HUES6 (cell line): ENCODE data around the gene NSRP1.
"Not testable (repeated sequence)": the region's sequence is repeated elsewhere in the genome, so short reads cannot be mapped to it uniquely, and the experiment has no call there.

Experiments used
- H3K27ac ChIP-seq: 2 replicates; pipeline ENCODE4 v1.7.0; 2013; ENCODE audit warnings: low read depth, mild to moderate bottlenecking, low read length, inconsistent platforms
- H3K27me3 ChIP-seq: 2 replicates; pipeline ENCODE4 v1.6.1; 2013; ENCODE audit warnings: low read length; ENCODE audit not compliant: control insufficient read depth, insufficient read depth
- H3K36me3 ChIP-seq: 2 replicates; pipeline ENCODE4 v1.6.1; 2013; ENCODE audit warnings: low read length; ENCODE audit not compliant: control insufficient read depth, insufficient read depth
- H3K4me1 ChIP-seq: 2 replicates; pipeline ENCODE4 v1.6.1; 2013; ENCODE audit warnings: low read length; ENCODE audit not compliant: control insufficient read depth, insufficient read depth
- H3K4me3 ChIP-seq: 2 replicates; pipeline ENCODE4 v1.5.1; 2013; ENCODE audit warnings: low read depth, low read length
- H3K9ac ChIP-seq: one replicate; pipeline ENCODE4 v1.6.1; 2013; ENCODE audit warnings: mild to moderate bottlenecking, low read length
- H3K9me3 ChIP-seq: 2 replicates; pipeline ENCODE4 v1.6.1; 2013; ENCODE audit warnings: low read depth, low read length; ENCODE audit not compliant: control insufficient read depth, insufficient read depth

Gene NSRP1

DNA sequence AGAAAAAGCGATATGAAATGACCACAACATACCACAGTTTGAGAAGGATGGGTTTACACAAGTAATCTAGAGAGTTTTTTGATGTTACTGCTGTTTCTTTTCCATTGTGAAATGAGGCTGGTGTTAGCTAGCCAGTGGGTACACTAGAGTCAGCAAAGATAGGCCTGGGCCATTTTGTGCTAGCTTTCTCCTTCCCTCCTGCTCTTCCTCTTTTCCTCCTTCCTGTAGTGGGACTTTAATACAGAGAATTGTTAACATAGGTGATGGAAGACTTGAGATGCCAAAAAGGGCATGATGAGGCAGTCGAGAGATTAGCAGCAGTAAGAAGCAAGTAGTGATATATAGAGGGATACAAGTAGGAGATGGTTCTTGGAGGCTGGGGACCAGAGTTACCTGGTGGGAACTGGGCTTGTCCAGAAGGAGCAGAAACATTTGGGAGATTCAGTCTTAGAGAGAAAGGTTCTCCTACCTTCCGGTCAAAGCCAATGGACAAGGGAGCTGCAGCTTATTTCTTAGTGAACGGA lies 7.7 kb downstream of the NSRP1 start:
- Histone ChIP-seq H3K4me1 (no peaks in the 10 kb centered on the region), H3K27me3 (no peaks in the 10 kb centered on the region), H3K9ac (no peak overlapping the region), H3K27ac (no peak overlapping the region), H3K4me3 (no peak overlapping the region), H3K36me3 (peaks cover 39% of the 10 kb centered on the region), H3K9me3 (no peaks in the 10 kb centered on the region)

DNA sequence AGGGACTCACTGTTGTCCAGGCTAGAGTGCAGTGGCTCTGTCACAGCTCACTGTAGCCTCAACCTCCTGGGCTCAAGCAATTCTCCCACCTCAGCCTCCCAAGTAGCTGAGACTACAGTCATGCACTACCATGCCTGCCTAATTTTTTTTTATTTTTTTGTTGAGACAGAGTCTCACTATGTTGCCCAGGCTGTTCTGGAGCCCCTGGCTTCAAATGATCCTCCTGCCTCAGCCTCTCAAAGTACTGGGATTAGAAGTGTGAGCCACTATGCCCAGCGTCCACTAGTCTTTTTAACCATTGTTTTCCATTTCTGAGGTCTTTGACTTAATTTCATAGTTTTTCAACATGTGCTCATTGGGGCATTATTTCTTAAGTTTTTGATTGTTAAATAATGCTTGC lies 13.5 kb downstream of the NSRP1 start:
- Histone ChIP-seq H3K4me1 (peaks cover 12% of the 10 kb centered on the region; the same call in 1 of the 2 replicates), H3K27me3 (no peaks in the 10 kb centered on the region), H3K9ac (no peak overlapping the region), H3K27ac (no peak overlapping the region), H3K9me3 (no peaks in the 10 kb centered on the region), H3K36me3 (peaks cover 61% of the 10 kb centered on the region), H3K4me3 (no peak overlapping the region)

DNA sequence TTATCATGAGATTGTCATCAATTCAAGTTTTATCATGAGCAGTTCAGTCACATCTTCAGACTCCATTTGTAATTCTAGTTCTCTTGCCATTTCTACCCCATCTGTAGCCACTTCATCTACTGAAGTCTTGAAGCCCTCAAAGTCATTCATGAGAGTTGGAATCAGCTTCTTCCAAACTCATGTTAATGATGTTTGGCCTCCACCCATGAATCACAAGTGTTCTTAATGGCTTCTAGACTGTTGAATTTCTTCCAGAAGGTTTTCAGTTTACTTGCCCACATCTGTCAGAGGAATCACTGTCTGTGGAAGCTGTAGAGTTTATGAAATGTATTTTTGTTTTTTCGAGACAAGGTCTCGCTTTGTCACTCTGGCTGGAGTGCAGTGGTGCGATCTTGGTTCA lies 16.0 kb downstream of the NSRP1 start:
- Histone ChIP-seq H3K4me1 (peaks cover 12% of the 10 kb centered on the region; the same call in 1 of the 2 replicates), H3K9me3 (no peaks in the 10 kb centered on the region), H3K9ac (no peak overlapping the region), H3K36me3 (peaks cover 57% of the 10 kb centered on the region), H3K27ac (no peak overlapping the region), H3K27me3 (no peaks in the 10 kb centered on the region), H3K4me3 (no peak overlapping the region)

DNA sequence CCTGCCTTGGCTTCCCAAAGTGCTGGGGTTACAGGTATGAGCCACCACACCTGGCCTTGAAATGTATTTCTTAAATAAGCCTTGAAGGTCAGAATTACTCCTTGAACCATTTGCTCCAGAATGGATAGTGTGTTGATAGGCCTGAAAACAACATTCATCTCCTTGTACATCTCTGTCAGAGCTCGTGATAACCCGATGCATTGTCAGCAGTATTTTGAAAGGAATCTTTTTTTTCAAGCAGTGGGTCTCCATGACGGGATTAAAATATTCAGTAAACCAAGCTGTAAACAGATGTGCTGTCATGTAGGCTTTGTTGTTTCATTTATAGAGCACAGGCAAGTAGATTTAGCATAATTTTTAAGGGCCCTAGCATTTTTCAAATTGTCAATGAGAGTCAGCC lies 16.6 kb downstream of the NSRP1 start:
- Histone ChIP-seq H3K36me3 (peaks cover 59% of the 10 kb centered on the region), H3K4me1 (peaks cover 12% of the 10 kb centered on the region; the same call in 1 of the 2 replicates), H3K27me3 (no peaks in the 10 kb centered on the region), H3K27ac (no peak overlapping the region), H3K9ac (no peak overlapping the region), H3K9me3 (no peaks in the 10 kb centered on the region), H3K4me3 (no peak overlapping the region)

DNA sequence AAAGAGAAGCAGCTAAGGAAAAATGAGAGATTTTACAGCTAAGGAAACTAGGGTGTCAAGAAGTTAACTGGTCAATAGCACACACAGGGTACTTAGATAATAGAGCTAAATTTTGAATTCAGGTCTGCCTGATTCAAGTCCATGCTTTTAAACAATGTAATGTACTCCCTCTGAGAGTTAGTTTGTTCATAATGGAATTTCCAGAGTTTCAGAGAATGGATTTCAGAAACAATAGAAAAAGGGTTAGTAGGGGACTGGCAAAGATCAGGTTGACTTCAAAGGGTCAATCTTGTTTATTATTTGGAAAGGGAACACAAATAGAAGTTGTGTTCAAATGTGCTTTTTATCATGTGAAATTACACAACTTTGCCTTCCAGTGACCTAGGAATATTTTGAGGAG lies 17.9 kb downstream of the NSRP1 start:
- peaks cover 54% of the 10 kb centered on the region for H3K36me3 ChIP-seq
- H3K27me3 ChIP-seq: no peaks in the 10 kb centered on the region
- H3K4me3 ChIP-seq: no peak overlapping the region
- no peak overlapping the region for H3K9ac ChIP-seq
- no peaks in the 10 kb centered on the region for H3K9me3 ChIP-seq
- no peak overlapping the region for H3K27ac ChIP-seq
- H3K4me1 ChIP-seq: peaks cover 12% of the 10 kb centered on the region; the same call in 1 of the 2 replicates

DNA sequence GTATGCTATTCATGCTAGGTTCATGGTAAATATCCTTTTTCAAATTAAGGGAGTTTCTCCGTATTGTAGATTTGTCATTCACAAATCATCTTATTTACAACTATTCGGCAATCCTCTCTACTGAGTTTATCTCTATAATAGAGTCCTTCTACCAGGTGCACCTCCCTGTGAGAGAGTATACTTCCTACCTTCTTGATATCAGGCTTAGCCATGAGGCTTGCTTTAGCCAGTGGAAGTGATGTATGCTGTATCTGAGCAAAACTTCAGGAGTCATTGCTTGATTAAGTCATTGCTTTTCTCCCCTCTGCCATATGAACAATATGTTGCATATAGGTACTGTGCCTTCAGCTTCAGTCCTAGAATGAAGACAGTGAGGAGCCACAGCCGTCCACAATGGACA lies 20.5 kb downstream of the NSRP1 start:
- Histone ChIP-seq H3K4me3 (no peak overlapping the region), H3K27ac (no peak overlapping the region), H3K4me1 (no peaks in the 10 kb centered on the region; the same call in 1 of the 2 replicates), H3K36me3 (peaks cover 44% of the 10 kb centered on the region), H3K9ac (no peak overlapping the region), H3K27me3 (no peaks in the 10 kb centered on the region), H3K9me3 (no peaks in the 10 kb centered on the region)

DNA sequence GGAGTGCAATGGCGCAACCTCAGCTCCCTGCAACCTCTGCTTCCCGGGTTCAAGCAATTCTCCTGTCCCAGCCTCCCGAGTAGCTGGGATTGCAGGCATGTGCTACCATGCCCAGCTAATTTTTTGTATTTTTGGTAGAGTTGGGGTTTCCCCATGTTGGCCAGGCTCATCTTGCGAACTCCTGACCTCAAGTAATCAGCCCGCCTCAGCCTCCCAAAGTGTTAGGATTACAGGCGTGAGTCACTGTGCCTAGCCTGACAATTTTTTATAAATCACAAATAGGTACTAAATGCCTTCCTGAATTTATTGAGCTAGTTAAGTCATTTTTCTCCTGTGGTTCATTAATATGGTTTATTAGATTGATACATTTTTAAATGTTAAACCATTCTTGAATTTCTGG lies 31.2 kb downstream of the NSRP1 start:
- not testable (repeated sequence) for H3K4me3 ChIP-seq, H3K4me1 ChIP-seq, H3K27me3 ChIP-seq, H3K36me3 ChIP-seq, H3K9me3 ChIP-seq, H3K27ac ChIP-seq, H3K9ac ChIP-seq

DNA sequence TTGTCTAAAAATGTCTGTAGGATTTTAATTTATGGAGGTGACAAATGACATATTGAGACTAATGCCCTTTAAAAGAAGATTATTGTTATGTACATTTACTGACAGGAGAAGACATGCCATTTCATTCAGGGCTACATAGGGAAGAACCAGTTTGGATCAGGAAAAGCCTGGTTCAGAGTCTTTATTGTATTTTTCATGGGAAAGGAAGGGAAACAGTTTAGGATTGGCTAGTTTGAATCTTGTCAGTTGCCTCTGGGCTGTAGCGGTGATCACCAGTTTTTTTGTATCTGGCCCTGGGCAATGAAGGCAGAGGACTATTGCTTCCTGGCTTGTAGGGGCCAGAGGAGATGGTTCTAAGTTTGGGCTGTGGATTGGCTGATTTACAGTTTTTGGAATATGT lies 31.8 kb downstream of the NSRP1 start:
- H3K4me1 ChIP-seq: no peaks in the 10 kb centered on the region
- H3K4me3 ChIP-seq: no peak overlapping the region
- H3K36me3 ChIP-seq: peaks cover 5% of the 10 kb centered on the region; the same call in 1 of the 2 replicates
- H3K9ac ChIP-seq: no peak overlapping the region
- H3K9me3 ChIP-seq: no peaks in the 10 kb centered on the region
- H3K27me3 ChIP-seq: no peaks in the 10 kb centered on the region
- H3K27ac ChIP-seq: no peak overlapping the region

DNA sequence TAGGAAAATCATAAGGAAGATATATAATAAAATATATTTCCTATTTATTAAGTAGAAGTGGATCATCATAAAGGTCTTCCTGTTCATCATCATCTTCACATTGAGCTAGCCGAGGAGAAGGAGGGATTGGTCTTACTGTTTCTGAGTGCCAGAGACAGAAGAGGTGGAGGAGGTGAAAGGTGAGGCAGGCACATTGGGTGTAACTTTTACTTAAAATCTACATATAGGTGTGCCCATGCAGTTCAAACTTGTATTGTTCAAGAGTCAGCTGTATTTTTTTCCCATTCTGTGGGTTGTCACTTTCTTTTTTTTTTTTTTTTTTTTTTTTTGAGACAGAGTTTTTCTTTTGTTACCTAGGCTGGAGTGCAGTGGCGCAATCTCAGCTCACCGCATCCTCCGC lies 34.9 kb downstream of the NSRP1 start:
- H3K36me3 ChIP-seq: peaks cover 5% of the 10 kb centered on the region; the same call in 1 of the 2 replicates
- no peaks in the 10 kb centered on the region for H3K9me3 ChIP-seq
- no peak overlapping the region for H3K4me3 ChIP-seq
- H3K27ac ChIP-seq: no peak overlapping the region
- H3K4me1 ChIP-seq: no peaks in the 10 kb centered on the region
- no peaks in the 10 kb centered on the region for H3K27me3 ChIP-seq
- H3K9ac ChIP-seq: no peak overlapping the region

DNA sequence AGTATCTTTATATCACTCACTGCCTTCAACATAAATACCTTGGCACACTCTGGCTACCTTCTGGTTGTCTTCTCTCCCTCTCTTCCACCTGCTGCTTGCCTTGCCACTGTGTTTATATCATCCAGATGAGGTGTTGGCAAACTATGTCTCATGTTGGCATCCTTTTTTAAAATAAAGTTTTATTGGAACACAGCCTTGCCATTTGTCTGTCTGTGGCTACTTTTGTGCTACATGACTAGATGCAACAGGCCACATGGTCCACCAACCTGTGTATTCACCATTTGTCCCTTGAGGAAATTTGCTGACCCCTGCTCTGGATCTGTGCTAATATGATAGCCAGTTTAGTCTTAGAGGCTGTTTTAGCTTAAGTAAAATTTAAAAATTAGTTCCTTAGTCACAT lies 36.8 kb downstream of the NSRP1 start:
- Histone ChIP-seq H3K4me3 (no peak overlapping the region), H3K9me3 (no peaks in the 10 kb centered on the region), H3K36me3 (peaks cover 11% of the 10 kb centered on the region; the same call in 1 of the 2 replicates)

DNA sequence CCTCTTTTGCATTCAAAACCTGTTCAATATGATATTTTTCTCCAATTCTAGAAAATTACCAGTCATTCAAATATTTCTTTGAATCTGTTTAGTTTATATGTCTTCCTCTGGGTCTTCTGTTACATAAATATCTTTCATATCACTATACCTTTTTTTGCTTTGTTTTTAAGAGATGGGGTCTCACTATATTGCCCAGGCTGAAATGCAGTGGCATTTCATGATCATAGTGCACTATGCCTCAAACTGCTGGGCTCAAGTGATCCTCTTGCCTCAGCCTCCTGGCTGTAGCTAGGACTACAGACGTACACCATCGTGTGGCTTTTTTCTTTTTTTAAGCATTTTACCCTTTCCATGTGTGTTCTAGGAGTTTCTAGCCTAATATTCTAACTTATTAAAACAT lies 38.8 kb downstream of the NSRP1 start:
- Histone ChIP-seq H3K9me3 (no peaks in the 10 kb centered on the region), H3K36me3 (peaks cover 10% of the 10 kb centered on the region; the same call in 1 of the 2 replicates), H3K27ac (no peak overlapping the region), H3K4me1 (no peaks in the 10 kb centered on the region), H3K9ac (no peak overlapping the region), H3K4me3 (no peak overlapping the region), H3K27me3 (no peaks in the 10 kb centered on the region)

More for the DNA sequence above, 36.8 kb downstream of the NSRP1 start:
- Histone ChIP-seq H3K4me1 (no peaks in the 10 kb centered on the region), H3K9ac (no peak overlapping the region), H3K27me3 (no peaks in the 10 kb centered on the region), H3K27ac (no peak overlapping the region)
